Fibroblast of upper back skin (primary cell): ENCODE data around the gene CHAC2.
A peak's percentile ranks its signal among the peaks of the same experiment; 100 is the strongest.
"Not testable (repeated sequence)": the region's sequence is repeated elsewhere in the genome, so short reads cannot be mapped to it uniquely, and the experiment has no call there.

Experiments
- DNase-seq: peaks from one replicate; pipeline ENCODE4 v3.0.0-alpha.2; 2013

The CHAC2 gene

DNA sequence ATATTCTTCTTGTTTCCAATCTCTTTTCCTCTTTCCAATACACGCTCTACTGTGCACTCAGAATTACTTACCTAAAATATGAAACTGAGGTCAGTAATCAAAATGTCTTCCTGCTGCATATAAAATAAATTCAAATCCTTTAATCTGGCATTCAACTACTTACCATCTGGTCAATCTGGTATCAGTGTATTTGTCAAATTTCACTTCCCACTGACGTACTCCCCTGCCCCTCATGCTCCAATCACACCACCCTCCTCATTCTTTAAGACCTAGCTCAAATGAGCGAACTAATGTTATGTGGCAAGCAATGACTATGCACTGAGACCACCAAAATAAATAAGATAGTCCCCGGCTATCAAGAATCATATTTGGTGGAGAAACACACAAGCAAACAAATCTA lies 12.5 kb downstream of the CHAC2 start:
- DNase-seq, result no peak

DNA sequence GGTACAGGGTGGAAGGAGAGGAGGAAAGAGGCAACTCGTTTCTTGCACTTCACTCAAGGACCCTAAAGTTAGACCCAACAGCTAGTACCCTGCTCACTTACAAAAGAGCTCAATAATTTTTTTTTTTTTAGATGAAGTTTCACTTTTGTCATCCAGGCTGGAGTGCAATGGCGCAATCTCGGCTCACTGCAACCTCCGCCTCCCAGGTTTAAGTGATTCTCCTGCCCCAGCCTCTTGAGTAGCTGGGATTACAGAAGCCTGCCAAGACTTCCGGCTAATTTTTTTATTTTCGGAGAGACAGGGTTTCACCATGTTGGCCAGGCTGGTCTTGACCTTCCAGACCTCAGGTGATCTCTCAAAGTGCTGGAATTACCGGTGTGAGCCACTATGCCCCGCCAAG lies 15.1 kb downstream of the CHAC2 start:
- no peak for DNase-seq

DNA sequence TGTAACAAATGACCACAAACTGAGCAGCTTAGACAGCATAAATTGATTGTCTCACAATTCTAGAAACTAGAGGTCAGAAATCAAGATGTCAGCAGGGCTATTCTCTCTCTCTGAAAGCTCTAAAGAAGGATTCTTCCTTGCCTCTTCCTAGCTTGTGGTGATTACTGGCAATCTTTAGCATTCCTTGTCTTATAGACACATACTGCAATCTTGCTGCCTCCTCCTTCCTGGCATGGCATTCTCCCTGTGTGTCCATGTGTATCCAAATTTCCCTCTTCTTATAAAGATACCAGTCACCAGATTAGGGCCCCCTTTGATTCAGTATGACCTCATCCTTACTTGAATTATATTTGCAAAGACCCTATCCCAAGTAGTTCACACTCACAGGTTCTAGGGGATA lies 16.8 kb downstream of the CHAC2 start:
- DNase-seq, result peak; percentile 44

DNA sequence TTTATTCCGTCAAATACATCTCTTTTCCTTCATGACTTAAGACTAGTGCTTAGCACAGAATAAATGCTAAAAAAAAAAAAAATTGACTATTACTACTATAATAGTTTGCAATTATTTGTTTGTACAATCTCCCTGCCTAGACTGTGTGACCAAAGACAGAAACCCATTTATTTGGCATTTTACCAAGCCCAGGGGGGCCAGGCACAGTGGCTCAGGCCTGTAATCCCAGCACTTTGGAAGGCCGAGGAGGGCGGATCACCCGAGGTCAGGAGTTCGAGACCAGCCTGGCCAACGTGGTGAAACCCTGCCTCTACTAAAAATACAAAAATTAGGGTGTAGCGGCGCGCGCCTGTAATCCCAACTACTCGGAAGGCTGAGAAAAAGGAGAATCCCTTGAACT lies 17.8 kb downstream of the CHAC2 start:
- no peak for DNase-seq

DNA sequence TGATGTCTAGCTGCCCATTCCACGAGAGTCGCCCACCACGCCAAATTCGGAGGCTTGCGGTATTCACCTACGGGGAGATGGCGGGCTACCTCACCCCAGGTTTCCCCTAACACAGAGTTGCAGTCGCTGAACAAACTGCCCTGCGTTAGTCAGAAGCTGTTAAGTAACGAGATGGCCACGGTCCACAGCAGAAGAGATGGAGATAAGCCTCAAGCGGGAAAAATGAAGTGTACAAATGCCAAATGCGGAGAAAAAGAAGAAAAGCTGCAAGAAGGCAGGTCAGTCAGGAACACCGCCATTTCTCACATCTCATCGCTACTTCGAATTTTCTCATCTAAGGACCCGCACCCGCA lies 18.7 kb downstream of the CHAC2 start:
- DNase-seq, result peak; percentile 39

DNA sequence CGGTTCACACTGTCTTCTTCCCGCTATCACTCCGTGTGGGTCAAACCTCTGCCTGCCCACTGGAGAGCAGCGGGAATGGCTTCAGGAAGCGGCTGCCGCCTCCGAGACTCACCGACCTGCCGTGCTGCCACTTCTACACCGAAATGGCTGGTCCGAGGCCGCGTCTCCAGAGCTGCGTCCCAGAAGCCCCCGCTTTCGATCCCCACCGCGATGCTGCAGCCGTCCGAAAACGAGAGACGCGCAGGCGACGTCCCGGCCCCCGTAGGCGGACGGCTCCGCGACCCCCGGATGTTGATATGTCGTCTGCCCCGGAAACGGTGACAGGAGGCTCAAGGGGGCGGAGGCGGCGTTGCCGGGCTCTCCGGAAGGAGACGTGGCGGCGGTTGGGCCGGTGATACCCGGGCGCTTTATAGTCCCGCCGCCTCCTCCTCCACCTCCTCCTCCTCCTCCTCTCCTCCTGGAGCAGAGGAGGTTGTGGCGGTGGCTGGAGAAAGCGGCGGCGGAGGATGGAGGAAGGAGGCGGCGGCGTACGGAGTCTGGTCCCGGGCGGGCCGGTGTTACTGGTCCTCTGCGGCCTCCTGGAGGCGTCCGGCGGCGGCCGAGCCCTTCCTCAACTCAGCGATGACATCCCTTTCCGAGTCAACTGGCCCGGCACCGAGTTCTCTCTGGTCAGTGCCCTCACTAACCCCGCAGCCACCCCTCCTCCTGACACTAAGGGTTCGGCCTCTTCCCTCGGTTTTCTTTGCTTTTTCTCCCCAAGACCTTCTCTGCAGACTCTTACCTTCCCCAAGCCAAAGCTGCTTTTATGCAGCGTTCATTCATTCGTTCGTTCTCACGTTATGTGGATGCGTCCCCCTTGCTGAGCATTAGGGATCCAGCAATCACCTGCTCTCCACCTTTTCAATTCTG lies 19.4 kb downstream of the CHAC2 start, which contains the start of the genes ASB3 and ERLEC1:
Gene ASB3 (minus strand): TSS at position 249 of the 909 bp plus-strand sequence. CDS start 21,381 bp downstream, outside the sequence.
Gene ERLEC1 (plus strand): TSS at position 340 of the 909 bp plus-strand sequence. CDS start 167 bp downstream, at position 507.
- DNase-seq, result peak; percentile 90

DNA sequence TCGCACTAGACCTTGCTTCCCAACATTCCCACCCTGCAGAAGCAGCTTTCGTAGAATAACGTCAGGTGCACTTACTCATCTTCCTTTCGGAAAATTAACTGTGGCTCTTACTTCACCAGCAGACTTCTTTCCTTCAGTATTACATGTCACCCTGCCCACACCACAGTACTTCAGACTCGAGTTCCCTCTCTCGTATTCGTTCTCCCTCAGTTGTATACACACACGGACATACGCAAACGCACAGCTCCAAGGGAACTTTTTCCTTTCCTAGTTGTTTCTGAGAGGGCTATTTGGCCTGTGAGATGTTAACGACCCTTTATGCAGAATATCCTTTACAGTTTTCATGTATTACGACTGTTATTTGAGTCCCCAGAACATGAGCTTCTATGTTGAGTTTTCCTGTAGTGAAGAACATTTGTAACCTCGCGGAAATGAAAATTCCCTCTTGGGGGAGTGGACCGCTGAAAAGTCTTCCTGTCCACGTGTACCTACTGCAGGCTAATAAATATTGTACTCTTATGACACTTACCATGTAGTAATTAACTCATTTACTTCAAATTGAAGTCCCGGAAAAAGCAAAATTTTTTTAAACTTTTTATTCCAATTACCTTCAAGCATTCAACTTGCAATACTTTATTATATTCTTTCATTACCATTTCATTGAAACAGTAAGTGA lies 20.1 kb downstream of the CHAC2 start:
- no peak for DNase-seq

DNA sequence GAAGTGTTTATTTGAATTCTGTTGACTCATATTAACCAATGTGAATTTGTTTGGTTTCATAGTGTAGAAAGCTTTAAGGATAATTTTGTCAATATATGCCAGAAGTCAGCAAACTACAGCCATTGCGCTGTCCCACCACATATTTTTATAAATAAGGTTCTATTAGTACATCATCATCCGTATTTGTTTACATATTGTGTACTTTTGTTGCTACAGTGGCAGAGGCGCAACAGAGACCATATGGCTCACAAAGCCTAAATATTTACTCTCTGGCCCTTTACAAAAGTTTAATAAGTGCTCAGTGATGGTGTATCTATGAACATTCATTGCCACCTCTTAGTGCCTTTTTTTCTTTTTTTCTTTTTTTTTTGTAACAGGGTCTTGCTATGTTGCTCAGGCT lies 25.7 kb downstream of the CHAC2 start:
- no peak for DNase-seq

DNA sequence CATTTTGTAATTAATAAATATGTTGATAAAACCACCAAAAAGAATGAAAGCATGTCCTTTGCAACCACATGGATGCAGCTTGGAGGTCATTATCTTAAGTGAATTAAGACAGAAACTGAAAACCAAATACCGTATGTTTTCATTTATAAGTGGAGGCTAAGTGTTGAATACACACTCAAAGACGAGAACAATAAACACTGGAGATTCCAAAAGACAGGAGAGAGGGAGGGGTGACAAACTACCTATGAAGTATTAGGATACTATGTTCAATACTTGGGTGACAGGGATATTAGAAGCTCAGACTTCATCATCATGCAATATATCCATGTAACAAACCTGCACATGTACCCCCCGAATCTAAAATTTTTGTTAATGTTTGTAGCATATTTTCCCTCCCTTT lies 26.2 kb downstream of the CHAC2 start:
- DNase-seq, result no peak

DNA sequence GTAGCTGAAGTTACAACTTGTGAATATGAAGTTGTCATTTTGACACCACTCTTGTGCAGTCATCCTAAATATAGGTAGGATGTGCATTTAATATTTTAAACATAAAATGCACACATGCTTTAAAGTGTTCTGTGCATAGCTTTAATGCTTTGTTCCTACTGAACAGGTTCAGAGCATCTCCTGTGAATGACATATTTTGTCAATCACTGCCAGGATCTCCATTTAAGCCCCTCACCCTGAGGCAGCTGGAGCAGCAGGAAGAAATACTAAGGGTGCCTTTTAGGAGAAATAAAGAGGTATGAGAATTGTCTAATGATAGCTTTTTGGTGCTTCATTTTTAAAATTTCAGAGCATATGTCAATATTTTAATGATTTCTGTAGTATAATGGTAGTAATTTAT lies 33.9 kb downstream of the CHAC2 start:
- DNase-seq, result no peak

DNA sequence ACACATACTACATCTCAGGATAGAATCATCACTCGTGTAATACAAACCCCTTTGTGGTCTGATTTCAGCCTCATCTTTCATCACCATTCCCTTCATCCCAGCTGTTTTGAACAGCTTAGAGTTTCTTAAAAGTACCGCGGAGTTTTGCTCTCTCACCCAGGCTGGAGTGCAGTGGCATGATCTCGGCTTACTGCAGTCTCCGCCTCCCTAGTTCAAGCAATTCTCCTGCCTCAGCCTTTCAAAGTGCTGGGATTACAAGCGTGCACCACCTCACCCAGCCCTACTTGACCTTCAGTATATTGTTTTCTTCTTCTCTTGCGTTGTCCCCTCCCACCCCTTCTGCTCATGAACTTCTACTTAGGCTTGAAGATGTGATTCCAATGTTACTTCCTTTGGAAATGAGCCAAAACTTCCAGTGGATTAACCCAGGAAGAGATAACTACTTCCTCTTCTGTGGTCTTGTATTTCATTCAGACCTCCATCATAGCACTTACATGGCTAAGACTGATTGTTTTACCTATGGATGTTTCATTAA lies 35.1 kb downstream of the CHAC2 start:
- no peak for DNase-seq

DNA sequence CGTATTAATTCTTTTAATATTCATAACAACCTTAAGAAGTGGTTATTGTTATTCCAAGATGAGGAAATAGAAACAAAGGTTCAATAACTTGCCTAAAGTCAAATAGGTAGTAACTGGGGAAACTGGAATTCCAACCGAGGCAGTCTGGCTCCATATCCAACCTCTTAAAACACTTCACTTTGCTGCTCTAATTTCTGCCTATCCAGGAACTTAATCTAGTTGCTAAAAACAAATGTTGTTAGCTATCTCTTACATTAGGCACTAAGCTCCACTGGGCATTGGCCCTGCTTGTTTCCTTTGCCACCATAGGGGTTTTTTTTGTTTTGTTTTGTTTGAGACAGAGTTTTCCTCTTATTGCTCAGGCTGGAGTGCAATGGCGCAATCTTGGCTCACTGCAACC lies 44.0 kb downstream of the CHAC2 start:
- DNase-seq, result no peak

DNA sequence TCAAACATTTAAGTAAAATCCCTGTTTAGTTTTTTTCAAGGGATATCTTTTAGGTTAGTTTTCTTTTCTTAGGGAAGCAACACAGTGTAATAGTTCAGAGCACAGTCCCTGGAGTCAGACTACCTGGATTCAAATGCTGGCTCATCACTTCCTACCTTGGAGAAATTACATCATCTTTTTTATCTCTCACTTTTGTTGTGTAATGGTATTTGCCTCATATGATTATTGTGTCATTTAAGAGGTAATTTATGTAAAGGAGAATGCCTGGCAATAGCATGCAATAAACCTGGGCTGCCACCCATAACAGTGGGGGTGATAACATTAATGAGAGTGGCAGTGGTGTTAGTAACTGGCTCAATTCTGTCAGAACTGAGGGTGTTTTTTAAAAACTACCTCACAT lies 45.5 kb downstream of the CHAC2 start:
- DNase-seq, result no peak

DNA sequence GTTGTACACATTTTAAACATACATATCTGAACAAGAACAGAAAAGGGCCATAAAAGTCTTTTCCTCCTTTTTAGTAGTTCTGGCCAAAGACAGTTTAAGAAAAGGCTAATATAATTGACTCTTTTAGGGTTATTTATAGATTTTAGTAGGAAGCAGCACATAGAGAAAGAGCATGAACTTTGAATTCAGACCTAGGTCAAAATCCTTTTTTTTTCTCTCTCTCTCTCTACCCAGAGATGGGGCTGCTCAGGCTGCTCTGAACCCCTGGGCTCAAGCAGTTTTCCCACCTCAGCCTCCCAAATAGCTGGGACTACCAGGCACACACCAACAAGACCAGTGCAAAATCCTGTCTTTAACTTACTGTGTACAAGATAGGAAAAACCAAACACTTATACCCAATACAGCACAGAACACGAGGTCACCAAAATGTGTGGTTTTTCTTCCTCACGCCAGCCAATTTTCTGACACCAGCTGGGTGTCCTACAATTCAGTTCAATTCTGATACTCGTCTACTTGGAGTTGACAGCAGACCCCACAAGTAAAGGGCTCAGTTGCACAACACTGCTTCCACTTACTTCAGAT lies 51.3 kb downstream of the CHAC2 start:
- no peak for DNase-seq

DNA sequence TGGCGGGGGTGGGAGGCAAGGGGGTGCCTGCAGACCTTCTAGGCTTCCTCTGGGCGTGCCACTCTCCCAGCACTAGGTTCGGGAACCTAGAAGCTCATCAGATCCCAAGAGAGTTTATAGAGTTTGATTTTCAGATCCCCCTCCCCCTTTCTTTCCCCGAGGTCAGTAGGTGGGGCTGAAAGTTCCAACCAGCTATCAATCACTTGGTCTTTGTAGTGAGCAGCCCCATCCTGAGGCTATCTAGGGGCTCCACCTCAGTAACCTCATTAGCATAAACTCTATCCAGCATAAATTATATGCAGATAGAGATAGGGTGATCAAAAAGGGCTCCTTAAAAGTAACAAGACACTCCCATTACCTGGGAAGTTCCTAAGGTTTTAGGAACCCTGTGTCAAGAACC lies 52.0 kb downstream of the CHAC2 start:
- no peak for DNase-seq

DNA sequence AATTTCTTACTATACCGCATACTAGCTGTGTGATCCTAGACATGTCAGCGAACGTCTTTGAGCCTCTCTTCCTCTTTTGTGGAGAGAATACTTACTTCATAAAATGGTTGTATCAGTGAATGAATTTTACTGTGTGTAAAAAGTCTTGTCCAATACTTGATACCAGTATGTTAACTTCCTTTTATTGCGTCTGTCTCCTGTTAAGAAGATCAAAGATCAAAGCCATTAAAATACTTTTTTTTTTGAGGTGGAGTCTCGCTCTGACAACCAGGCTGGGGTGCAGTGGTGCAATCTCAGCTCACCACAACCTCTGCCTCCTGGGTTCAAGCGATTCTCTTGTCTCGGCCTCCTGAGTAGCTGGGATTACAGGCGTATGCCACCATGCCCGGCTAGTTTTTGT lies 52.4 kb downstream of the CHAC2 start:
- DNase-seq, result no peak

DNA sequence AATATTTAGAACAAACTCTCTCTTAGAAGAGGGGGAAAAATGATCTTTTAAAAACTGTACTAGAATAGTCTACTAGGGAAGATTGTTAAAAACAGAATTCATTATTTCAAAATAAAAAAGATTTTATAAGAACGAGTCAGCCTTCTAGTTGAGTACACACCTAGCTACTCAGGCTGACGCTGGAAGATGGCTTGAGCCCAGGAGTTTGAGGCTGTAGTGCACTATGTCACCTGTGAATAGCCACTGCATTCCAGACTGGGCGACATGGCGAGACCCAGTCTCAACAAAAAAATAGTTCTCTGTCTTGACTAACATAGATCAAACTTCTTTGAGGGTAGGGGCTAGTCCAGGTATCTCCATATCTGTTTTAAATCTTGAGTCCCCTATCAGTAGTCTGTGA lies 53.1 kb downstream of the CHAC2 start:
- no peak for DNase-seq

DNA sequence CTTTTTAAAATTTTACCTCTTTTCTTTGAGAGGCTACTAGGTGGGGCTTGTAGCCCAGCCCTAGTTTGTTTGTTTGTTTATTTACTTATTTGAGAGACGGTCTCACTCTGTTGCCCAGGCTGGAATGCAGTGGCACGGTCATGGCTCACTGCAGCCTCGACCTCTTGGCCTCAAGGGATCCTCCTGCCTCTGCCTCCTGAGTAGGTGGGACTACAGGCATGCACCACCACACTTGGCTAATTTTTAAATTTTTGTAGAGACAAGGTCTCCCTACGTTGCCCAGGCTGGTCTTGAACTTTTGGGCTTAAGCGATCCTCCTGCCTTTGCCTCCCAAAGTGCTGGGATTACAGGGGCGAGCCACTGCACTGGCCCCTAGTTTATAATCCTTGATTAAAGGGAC lies 54.2 kb downstream of the CHAC2 start:
- DNase-seq, result no peak

DNA sequence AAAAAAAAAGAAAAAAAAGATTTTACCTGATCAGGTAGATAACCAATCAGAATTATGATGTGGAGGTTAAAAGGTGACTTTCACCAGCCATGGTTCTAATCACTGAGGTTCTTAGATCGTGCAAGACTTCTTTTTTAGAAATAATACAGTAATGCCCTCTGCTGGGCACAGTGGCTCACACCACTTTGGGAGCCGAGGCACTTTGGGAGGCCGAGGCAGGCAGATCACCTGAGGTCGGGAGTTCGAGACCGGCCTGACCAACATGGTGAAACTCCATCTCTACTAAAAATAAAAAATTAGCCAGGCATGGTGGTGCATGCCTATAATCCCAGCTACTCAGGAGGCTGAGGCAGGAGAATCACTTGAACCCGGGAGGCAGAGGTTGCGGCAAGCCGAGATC lies 56.0 kb downstream of the CHAC2 start:
- not testable (repeated sequence) for DNase-seq
